ENCODE data around the gene WDR18.
A peak's percentile ranks its signal among the peaks of the same experiment; 100 is the strongest.

WDR18 gene

DNA sequence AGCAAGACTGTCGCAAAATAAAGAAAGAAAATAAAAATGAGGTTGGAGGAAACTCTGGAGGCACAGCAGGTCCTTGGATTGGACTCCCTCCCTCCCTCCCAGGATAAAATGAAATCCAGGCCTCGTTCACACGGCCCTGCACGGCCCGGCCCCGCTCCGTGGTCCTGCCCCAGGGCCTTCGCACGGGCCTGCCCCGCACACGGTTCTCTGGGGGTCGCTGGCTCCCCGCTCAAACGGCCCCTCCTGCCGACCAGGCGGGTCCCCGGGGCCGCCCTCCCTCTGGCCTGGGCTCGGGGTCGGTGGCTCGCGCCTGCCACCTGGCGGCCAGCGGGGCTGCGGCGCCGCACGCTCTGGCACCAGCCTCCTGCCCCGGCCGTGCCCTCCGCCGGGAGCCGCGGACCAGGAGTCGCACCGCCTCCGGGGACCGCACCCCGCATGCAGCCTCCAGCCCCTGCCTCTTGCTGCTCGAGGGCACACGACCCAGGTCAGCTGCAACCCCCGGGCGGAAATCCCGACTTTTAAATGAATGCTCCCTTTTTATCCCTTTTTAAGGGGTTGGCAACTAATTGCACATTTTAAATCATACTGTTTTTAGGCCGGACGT is 1.5 kb upstream of the WDR18 start:
- peak overlapping the region; percentile 70; the same call in 1 of the 2 replicates for H3K27ac ChIP-seq
- TF ChIP-seq, protein P1, sequence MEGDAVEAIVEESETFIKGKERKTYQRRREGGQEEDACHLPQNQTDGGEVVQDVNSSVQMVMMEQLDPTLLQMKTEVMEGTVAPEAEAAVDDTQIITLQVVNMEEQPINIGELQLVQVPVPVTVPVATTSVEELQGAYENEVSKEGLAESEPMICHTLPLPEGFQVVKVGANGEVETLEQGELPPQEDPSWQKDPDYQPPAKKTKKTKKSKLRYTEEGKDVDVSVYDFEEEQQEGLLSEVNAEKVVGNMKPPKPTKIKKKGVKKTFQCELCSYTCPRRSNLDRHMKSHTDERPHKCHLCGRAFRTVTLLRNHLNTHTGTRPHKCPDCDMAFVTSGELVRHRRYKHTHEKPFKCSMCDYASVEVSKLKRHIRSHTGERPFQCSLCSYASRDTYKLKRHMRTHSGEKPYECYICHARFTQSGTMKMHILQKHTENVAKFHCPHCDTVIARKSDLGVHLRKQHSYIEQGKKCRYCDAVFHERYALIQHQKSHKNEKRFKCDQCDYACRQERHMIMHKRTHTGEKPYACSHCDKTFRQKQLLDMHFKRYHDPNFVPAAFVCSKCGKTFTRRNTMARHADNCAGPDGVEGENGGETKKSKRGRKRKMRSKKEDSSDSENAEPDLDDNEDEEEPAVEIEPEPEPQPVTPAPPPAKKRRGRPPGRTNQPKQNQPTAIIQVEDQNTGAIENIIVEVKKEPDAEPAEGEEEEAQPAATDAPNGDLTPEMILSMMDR (IDR thresholded peaks at IDR 0.05), result peak; percentile 96
- TF ChIP-seq ZFX (IDR thresholded peaks at IDR 0.05; ENCODE audit: borderline replicate concordance), result no peak

DNA sequence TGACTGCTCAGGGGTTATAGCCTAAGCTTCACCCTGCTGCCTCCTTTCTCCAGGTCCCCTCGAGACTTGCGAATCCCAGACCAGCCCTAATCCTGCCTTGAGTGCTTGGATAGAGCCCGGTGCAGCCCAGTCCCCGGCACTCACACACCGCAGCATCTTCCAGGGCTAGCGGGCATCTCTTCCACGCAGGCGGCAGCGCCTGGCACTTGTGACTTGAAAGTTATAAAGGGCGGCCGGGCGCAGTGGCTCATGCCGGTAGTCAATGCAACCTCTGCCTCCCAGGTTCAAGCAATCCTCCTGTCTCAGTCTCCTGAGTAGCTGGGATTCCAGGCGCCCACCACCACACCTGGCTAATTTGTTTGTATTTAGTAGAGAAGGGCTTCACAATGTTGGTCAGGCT is 1.9 kb downstream of the WDR18 start:
- TF ChIP-seq, protein P1 (IDR thresholded peaks at IDR 0.05), result no peak
- TF ChIP-seq ZFX (IDR thresholded peaks at IDR 0.05; ENCODE audit: borderline replicate concordance), result no peak
- no peak overlapping the region for H3K27ac ChIP-seq

DNA sequence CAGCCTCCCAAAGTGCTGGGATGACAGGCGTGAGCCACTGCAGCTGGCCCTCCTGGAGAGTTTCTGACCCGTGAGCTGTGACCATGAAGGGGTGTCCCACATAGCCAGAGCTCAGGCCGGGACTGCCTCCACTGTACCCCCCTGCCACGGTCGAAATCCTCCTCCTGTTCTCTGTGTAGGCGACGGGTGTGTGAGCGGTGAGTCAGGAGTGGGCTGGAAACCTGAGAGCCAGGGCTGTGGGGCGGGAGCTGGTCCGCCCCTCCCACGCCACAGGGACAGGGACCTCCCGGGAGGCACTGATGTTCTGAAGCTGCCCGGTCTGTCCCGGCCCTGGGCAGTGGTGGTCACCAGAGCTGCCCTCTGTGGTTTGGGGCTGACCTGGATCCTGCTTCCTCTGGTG is 3.9 kb downstream of the WDR18 start:
- TF ChIP-seq ZFX (IDR thresholded peaks at IDR 0.05; ENCODE audit: borderline replicate concordance), result no peak
- TF ChIP-seq, protein P1 (IDR thresholded peaks at IDR 0.05), result no peak
- H3K27ac ChIP-seq, result no peak overlapping the region

DNA sequence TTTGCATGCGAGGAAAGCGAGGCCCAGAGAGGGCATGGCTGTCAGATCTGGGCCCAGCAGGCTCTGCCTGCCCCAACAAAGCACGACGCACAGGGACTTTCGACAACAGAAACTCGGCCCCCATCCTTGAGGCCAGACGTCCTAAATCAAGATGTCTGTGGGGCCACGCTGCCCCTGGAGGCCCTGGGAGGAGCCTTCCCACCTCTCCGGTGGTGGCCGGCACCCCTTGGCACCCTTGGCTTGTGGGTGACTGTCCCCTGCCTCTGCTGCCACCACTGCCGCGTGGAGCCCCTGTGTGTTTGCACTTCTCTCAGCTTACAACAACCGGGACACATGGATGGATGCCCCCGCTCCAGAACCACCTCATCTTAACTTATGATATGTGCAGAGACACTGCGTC is 4.4 kb downstream of the WDR18 start:
- no peak for TF ChIP-seq ZFX (IDR thresholded peaks at IDR 0.05; ENCODE audit: borderline replicate concordance)
- TF ChIP-seq, protein P1 (IDR thresholded peaks at IDR 0.05), result no peak
- H3K27ac ChIP-seq, result no peak overlapping the region

DNA sequence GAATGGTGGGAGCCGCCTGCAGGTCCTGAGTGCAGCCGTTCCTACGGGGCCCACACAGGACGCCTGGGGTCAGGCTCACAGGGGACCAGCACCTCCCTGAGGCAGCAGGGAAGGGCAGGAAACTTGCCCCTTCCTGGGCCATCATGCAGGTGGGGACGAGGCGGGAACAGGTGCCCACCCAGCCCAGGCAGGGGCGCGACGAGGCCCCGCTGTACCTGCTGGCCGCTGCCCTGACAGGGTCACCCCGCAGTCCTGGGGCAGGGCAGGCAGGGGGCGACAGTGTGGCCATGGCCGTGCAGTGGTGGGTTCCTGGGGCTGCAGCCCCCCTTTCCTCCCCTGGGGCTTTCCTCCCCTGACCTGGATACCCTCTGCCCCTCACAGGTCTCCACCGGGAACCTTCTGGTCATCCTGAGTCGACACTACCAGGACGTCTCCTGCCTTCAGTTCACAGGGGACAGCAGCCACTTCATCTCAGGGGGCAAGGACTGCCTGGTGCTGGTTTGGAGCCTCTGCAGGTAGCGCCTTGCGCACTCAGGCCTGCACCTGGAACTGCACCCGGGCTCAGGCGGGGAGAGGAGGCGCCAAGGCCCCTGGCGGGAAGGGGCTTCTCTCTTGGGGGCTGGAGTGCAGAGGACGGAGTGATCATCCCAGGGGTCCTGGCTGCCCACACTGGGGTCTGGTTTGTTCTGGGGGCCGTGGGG is 5.4 kb downstream of the WDR18 start:
- no peak overlapping the region for H3K27ac ChIP-seq
- no peak for TF ChIP-seq ZFX (IDR thresholded peaks at IDR 0.05; ENCODE audit: borderline replicate concordance)
- TF ChIP-seq, protein P1 (IDR thresholded peaks at IDR 0.05), result peak; percentile 43

DNA sequence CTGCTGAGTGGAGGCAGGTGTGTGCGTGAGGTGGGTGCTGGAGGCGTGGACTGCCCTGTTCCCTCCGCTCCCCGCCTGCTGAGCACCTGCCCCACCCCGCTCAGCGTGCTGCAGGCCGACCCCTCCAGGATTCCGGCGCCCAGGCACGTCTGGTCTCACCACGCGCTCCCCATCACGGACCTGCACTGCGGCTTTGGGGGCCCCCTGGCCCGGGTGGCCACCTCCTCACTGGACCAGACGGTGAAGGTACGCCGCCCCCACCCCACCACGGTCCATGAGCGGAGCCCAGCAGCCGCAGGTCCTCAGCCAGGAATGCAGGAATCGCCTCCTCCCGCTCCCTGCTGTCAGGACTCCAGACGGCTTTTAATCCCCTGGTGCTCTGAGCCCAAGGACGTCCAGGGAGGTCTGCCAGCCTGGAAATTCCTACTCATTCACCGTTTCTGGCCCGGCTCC is 6.0 kb downstream of the WDR18 start:
- TF ChIP-seq, protein P1 (IDR thresholded peaks at IDR 0.05), result no peak
- no peak for TF ChIP-seq ZFX (IDR thresholded peaks at IDR 0.05; ENCODE audit: borderline replicate concordance)
- no peak overlapping the region for H3K27ac ChIP-seq

DNA sequence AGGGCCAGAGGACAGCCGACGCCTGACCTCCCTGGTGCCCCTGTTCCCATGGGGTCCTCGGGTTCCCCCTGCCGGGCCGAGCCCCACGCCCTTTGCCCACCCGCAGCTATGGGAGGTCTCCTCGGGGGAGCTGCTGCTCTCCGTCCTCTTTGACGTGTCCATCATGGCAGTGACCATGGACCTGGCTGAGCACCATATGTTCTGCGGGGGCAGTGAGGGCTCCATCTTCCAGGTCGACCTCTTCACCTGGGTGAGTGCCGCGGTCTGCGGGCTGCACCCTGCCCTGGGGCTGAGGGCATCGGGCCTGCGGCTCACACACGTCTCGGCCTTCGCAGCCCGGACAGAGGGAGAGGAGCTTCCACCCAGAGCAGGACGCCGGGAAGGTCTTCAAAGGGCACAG is 6.6 kb downstream of the WDR18 start:
- H3K27ac ChIP-seq, result peak overlapping the region; percentile 51

More for the DNA sequence above, 6.6 kb downstream of the WDR18 start:
- TF ChIP-seq ZFX (IDR thresholded peaks at IDR 0.05; ENCODE audit: borderline replicate concordance), result no peak
